Measurements from ENCODE around the gene IFITM5.
"Not testable (repeated sequence)": the region's sequence is repeated elsewhere in the genome, so short reads cannot be mapped to it uniquely, and the experiment has no call there.

The IFITM5 gene

DNA sequence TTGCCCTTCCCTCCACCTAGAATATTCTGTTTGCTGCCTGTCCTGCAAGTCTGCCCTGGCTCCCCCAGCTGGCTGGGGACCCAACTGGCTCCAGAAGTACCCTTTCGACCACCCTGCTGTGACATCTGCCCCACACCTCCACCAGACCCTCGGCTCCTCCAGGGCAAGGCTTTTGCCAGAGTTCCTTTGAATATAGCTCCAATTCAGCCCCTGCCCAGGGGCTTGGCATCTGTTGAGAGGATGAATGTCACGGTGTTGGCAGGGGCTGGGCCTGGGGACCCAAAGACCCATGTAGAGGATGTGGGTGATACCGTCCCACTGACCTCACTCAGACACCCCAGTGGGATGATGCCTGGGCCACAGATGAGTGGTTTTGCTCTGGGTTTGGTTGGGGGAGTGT, 17.2 kb downstream of the IFITM5 start:
- DNase-seq: no peak

GRCh38 chr11:281486-282161, 17.7 kb downstream of the IFITM5 start:
- no peak for DNase-seq

DNA sequence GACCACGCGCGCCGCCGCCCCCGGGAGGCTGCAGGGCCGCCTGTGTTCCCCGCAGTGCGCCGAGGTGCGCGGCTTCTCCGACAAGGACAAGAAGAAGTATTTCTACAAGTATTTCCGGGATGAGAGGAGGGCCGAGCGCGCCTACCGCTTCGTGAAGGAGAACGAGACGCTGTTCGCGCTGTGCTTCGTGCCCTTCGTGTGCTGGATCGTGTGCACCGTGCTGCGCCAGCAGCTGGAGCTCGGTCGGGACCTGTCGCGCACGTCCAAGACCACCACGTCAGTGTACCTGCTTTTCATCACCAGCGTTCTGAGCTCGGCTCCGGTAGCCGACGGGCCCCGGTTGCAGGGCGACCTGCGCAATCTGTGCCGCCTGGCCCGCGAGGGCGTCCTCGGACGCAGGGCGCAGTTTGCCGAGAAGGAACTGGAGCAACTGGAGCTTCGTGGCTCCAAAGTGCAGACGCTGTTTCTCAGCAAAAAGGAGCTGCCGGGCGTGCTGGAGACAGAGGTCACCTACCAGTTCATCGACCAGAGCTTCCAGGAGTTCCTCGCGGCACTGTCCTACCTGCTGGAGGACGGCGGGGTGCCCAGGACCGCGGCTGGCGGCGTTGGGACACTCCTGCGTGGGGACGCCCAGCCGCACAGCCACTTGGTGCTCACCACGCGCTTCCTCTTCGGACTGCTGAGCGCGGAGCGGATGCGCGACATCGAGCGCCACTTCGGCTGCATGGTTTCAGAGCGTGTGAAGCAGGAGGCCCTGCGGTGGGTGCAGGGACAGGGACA, 18.4 kb downstream of the IFITM5 start:
- no peak for DNase-seq

DNA sequence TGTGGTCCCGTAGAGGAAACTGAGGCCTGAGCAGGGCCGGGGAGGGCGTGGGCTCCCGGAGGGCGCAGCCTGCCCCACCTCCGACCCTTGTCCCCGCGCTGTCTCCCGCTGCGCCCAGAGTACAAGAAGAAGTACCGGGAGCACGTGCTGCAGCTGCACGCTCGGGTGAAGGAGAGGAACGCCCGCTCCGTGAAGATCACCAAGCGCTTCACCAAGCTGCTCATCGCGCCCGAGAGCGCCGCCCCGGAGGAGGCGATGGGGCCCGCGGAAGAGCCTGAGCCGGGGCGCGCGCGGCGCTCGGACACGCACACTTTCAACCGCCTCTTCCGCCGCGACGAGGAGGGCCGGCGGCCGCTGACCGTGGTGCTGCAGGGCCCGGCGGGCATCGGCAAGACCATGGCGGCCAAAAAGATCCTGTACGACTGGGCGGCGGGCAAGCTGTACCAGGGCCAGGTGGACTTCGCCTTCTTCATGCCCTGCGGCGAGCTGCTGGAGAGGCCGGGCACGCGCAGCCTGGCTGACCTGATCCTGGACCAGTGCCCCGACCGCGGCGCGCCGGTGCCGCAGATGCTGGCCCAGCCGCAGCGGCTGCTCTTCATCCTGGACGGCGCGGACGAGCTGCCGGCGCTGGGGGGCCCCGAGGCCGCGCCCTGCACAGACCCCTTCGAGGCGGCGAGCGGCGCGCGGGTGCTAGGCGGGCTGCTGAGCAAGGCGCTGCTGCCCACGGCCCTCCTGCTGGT, 19.2 kb downstream of the IFITM5 start:
- no peak for DNase-seq

GRCh38 chr11:279040-279965, 20.0 kb downstream of the IFITM5 start:
- no peak for DNase-seq

GRCh38 chr11:278001-278951, 21.1 kb downstream of the IFITM5 start, which contains the start of gene NLRP6:
Gene NLRP6 (plus strand): TSS chr11:278407. CDS start chr11:278570, 163 bp downstream.
- no peak for DNase-seq

GRCh38 chr11:276219-276618, 23.1 kb downstream of the IFITM5 start:
- no peak for DNase-seq

- no peak for DNase-seq
Observed at GRCh38 chr11:272931-273198, 26.5 kb downstream of the IFITM5 start.

- no peak for DNase-seq
Observed at GRCh38 chr11:272195-272930, 27.0 kb downstream of the IFITM5 start.

DNA sequence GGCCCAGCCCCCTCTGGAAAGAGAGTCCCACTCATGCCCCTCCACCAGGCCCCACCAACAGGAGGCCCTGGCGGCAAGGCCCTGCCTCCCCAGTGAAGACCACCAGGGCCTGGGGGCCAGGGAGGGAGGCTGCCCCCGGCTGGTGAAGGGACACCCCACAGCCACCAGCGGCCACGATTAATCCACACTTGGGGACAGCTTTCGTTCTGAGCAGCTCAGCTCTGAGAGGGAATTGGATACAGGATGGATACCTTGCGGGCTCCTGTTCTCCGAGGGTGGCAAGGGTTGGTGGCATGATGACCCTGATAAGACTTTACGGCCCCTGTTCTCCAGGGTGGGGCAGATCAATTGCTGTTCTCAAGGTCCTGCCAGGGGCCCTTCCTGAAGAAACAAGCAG, 28.0 kb downstream of the IFITM5 start:
- no peak for DNase-seq

- DNase-seq: no peak
Observed at GRCh38 chr11:270451-271318, 28.6 kb downstream of the IFITM5 start.

DNA sequence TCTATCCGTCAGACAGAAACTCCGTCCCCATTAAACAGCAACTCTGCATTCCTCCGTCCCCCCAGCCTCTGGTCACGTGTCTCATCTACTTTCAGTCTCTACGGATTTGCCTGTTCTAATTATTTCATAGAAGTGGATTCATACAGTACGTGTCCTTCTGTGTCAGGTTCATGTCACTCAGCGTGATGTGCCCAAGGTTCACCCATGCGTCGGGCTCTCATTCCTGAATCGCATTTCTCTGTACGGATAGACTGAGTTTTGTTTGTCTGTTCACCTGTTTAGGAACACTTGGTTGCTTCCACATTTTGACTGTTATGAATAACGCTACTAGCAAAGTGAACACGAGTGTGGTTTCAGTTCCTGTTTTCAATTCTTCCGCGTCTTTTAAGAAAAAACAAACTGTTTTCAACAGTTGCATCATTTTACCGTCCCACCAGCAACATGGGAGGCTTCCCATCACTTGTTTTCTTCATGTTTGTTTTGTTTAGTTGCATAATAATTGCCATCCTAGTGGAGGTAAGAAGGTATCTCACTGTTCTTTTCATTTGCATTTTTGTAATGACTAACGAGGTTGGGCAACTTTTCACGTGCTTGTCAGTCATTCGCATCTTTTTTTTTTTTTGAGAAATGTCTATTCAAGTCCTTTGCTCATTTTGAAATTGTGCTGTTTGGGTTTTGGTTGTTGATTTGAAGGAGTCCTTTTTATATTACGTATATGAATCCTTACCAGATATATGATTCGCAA, 30.0 kb downstream of the IFITM5 start:
- DNase-seq: no peak

- DNase-seq: not testable (repeated sequence)
Observed at GRCh38 chr11:268716-269145, 30.6 kb downstream of the IFITM5 start.

DNA sequence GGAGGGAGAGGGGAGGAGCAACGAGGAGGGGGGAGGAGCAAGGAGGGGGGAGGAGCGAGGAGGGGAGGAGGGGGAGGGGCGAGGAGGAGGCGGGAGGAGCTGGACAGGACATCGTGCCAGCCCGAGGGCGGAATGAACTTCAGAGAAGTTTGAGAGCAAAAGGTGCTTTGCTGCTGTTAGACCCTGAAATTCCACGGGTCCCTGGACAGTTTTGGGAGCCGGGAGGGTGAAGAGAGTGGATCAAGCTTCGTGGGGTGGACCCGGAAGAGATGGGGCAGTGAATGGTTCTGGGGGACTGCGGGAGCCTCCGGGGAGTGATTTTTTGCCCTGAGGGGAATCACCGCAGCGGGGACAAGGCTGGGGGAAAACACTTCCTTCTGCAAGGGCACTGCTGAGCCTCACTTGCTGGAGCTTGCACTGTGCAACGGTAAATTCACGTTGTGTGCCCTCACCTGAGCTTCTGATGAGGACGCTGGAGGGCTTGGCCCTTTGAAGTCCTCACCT, 31.8 kb downstream of the IFITM5 start:
- no peak for DNase-seq

DNA sequence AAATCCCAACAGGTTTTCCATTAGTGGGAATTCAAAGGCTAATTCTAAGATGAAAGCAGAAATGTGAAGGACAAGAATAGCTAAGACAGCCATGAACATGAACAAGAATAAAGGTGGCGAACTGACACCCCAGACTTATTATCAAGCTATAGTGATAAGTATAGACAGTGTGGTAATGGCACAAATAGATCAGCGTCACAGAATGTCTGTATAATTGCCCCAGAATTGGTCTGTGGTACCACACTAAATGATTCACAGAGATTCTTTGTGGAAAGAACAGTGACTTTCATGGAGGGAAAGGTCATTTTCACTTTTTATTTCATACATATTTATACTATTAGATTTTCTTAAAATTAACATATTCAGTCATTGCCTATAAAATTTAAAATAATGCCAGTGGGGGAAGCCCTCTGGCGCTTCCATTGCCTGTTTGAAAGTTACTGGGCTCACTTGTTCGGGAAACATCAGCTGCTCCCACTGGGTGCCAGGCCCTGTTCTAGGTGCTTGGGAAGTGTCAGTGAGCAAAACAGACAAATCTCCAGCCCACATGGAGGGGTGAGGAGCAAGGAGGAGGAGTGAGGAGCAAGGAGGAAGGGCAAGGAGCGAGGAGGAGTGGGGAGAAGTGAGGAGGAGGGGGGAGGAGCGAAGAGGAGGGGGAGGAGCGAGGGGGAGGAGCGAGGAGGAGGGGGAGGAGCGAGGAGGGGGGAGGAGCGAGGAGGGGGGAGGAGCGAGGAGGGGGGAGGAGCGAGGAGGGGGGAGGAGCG, 32.5 kb downstream of the IFITM5 start:
- no peak for DNase-seq

- no peak for DNase-seq
Observed at GRCh38 chr11:261624-262023, 37.7 kb downstream of the IFITM5 start.

GRCh38 chr11:259413-259812, 39.9 kb downstream of the IFITM5 start:
- DNase-seq: no peak

All from right hindlimb (tissue), 1 donor.